HepG2 (cell line): ENCODE data around the gene MND1. TPM values are rescaled to one million over a fixed set of nuclear protein-coding genes. Genes with fewer than 3 reads are reported as not detected.

ENCODE experiments used
- ATAC-seq: fragments of 200-7000 bp; cut with Tn5 transposase; 3 replicates; pipeline ENCODE4 v1.9.1; 2020; ENCODE audit warnings: mild to moderate bottlenecking, moderate library complexity
- BruUV-seq: library from RNA; stranded (reverse); fragments of 400-500 nt; replicated peaks from 2 replicates; lab custom pipeline; 2021; lab: Mats Ljungman, UMichigan
- CTCF ChIA-PET: fragments of 300-600 bp; formaldehyde crosslinking; extraction: SDS; loops from one replicate; lab custom pipeline; 2021; ENCODE audit warnings: low total read pairs, inconsistent platforms, low intra/inter-chr PET ratio; lab: Yijun Ruan, JAX
- POLR2A ChIA-PET: fragments of 350-600 bp; sonication (Branson Sonifier 250); formaldehyde crosslinking; loops from one replicate; lab custom pipeline; 2020; ENCODE audit warnings: antibody characterized with exemption, inconsistent platforms; lab: Yijun Ruan, JAX
- DNase-seq: peaks from one replicate; pipeline ENCODE4 v3.0.0-alpha.2; 2015; ENCODE audit warnings: low spot score
- FAIRE-seq: peaks from 3 replicates; lab custom pipeline; 2011; peaks lifted over from hg19 to GRCh38; lab: Jason Lieb, UNC
- H2AFZ ChIP-seq: one replicate; pipeline ENCODE4 v1.6.1; 2011; ENCODE audit warnings: low read length, inconsistent platforms
- H3K27ac ChIP-seq: fragments of 300-600 bp; 3 replicates; pipeline ENCODE4 v1.8.0; 2011; ENCODE audit warnings: mixed run types, mild to moderate bottlenecking, mixed read lengths, low read length, inconsistent platforms; ENCODE audit not compliant: insufficient read depth; ENCODE audit errors: extremely low read length
- H3K27me3 ChIP-seq, 2 experiments: fragments of 200-600 bp in 1 of 2; 2 replicates in 1 of 2; 3 replicates in 1 of 2; pipeline versions ENCODE4 v1.6.0 to v1.8.0; 2011; ENCODE audit warnings: low read length in 2 of 2, mild to moderate bottlenecking in 2 of 2, moderate library complexity in 2 of 2, inconsistent platforms in 1 of 2; ENCODE audit not compliant: insufficient read depth in 2 of 2, control insufficient read depth in 1 of 2
- H3K36me3 ChIP-seq, 2 experiments: fragments of 200-600 bp in 1 of 2; replicated peaks in 1 of 2; 2 replicates in 1 of 2; 3 replicates in 1 of 2; pipeline versions ENCODE4 v1.5.1 to v1.8.0; 2011; ENCODE audit warnings: low read length in 2 of 2, inconsistent platforms in 1 of 2; ENCODE audit not compliant: insufficient read depth in 2 of 2, control insufficient read depth in 1 of 2
- H3K4me1 ChIP-seq: 2 replicates; pipeline ENCODE4 v1.5.1; 2012; ENCODE audit warnings: low read length, inconsistent platforms; ENCODE audit not compliant: insufficient read depth
- H3K4me2 ChIP-seq: 2 replicates; pipeline ENCODE4 v1.6.0; 2011; ENCODE audit warnings: low read depth, low read length, inconsistent platforms
- H3K4me3 ChIP-seq, 3 experiments: fragments of 200-600 bp in 1 of 3; sonication (generic), shearing (Covaris generic) in 1 of 3; replicated peaks in 1 of 3; 2 replicates each; pipeline ENCODE4 v1.5.1; 2011 to 2016; ENCODE audit warnings: low read length in 3 of 3, inconsistent platforms in 2 of 3, low read depth in 2 of 3, mild to moderate bottlenecking in 2 of 3, control low read depth in 1 of 3, mixed read lengths in 1 of 3; ENCODE audit not compliant: insufficient read depth in 1 of 3
- H3K79me2 ChIP-seq: one replicate; pipeline ENCODE4 v1.6.1; 2011; ENCODE audit warnings: low read length, inconsistent platforms; ENCODE audit not compliant: insufficient read depth
- H3K9ac ChIP-seq: 2 replicates; pipeline ENCODE4 v1.6.0; 2011; ENCODE audit warnings: mild to moderate bottlenecking, low read depth, low read length, inconsistent platforms; ENCODE audit not compliant: insufficient read depth
- H3K9me3 ChIP-seq: 2 replicates; pipeline ENCODE4 v1.5.1; 2012; ENCODE audit warnings: mild to moderate bottlenecking, low read length
- H4K20me1 ChIP-seq: 2 replicates; pipeline ENCODE4 v1.6.0; 2011; ENCODE audit warnings: inconsistent platforms, mild to moderate bottlenecking, low read length, moderate library complexity; ENCODE audit not compliant: insufficient read depth
- MYC ChIP-seq: sonication (generic); formaldehyde crosslinking; IDR thresholded peaks from 2 replicates; pipeline ENCODE4 v1.9.0; 2021; ENCODE audit warnings: missing genetic modification reagents, borderline replicate concordance
- WGBS: methylation state at CpG from one replicate; pipeline ENCODE4 v1.1.6; 2017; ENCODE audit warnings: low lambda C conversion rate; 5-methylcytosine and 5-hydroxymethylcytosine counted together
- in situ Hi-C: cut with HindIII; loops from 2 replicates; pipeline ENCODE4 v1.10.0; 2017; ENCODE audit warnings: low pct_unique_long_range_greater_than_20kb; ENCODE audit not compliant: extremely low pct_ligation_motif_present
- intact Hi-C: fragments of 100-400 bp; cut with micrococcal nuclease; formaldehyde crosslinking; loops from one replicate; pipeline ENCODE4 v1.10.0; 2022; ENCODE audit not compliant: unreplicated experiment
- polyA plus RNA-seq, 8 experiments: library from polyadenylated mRNA; depleted of rRNA in 3 of 8; stranded (reverse) in 7 of 8; unstranded in 1 of 8; fragments of >200 nt; fragmentation: Illumina TruSeq in 4 of 8; extraction: Trizol in 4 of 8; gene quantifications; 2 replicates each; pipeline versions ENCODE4 v1.2.1 to v1.2.3, GENCODE V29; 2011 to 2016; ENCODE audit warnings: low read depth in 4 of 8, missing spikeins in 1 of 8, mixed read lengths in 1 of 8; ENCODE audit not compliant: insufficient read depth in 1 of 8
- total RNA-seq, 5 experiments: library from RNA; depleted of rRNA; stranded (reverse); fragments of >200 nt; fragmentation: Illumina TruSeq; extraction: Trizol; gene quantifications; 2 replicates each; pipeline ENCODE4 v1.2.3, GENCODE V29; 2016; ENCODE audit warnings: low read depth in 1 of 5
- TF ChIP-seq, protein P1 (sequence below): sonication (generic); formaldehyde crosslinking; IDR thresholded peaks from 2 replicates; pipeline ENCODE4 v1.5.1; 2020; ENCODE audit warnings: missing genetic modification reagents, mild to moderate bottlenecking, borderline replicate concordance
- TF ChIP-seq, protein P2 (sequence below): sonication (generic); formaldehyde crosslinking; IDR thresholded peaks from 2 replicates; pipeline ENCODE4 v1.9.0; 2021; ENCODE audit warnings: mild to moderate bottlenecking, missing genetic modification reagents

Gene MND1
- total and polyA plus RNA-seq, 2 of the 13 experiments (the other 11 are each of a cell fraction or from before 2014, with no cell fraction given) = 4.8 to 30.7 TPM

DNA sequence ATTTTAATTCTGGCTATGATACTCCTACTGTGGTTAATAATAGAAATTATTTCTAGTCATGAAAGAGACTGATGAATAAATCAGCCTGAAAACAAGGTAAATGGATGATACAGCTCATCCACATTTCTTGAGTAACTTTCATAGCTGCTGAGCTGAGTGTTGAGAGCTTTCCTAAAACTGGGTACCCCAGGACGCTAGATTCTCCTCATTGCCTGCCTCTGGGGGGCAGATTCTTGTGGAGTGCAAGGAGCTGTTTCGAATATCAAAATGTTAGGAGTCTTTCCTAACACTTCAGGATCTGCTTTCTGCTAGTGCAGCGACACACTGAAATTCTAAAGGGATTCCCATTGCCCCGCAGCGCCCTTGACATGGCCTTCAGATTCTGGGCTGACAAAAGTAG, 2.1 kb downstream of the MND1 start:
- Histone ChIP-seq H2AFZ (no peak overlapping the region), H3K4me2 (no peak overlapping the region), H3K9me3 (no peaks in the 10 kb centered on the region), H3K27me3 (no peaks in the 10 kb centered on the region; a peak in 1 of 5 replicates), H3K79me2 (peaks cover 38% of the 10 kb centered on the region), H3K36me3 (no peaks in the 10 kb centered on the region), H3K9ac (no peak overlapping the region), H3K27ac (no peak overlapping the region), H3K4me1 (peaks cover 46% of the 10 kb centered on the region), H4K20me1 (no peaks in the 10 kb centered on the region), H3K4me3 (no peak overlapping the region)
- no peak for DNase-seq
- TF ChIP-seq MYC (CRISPR knock-in tag) = no peak
- TF ChIP-seq, protein P1, sequence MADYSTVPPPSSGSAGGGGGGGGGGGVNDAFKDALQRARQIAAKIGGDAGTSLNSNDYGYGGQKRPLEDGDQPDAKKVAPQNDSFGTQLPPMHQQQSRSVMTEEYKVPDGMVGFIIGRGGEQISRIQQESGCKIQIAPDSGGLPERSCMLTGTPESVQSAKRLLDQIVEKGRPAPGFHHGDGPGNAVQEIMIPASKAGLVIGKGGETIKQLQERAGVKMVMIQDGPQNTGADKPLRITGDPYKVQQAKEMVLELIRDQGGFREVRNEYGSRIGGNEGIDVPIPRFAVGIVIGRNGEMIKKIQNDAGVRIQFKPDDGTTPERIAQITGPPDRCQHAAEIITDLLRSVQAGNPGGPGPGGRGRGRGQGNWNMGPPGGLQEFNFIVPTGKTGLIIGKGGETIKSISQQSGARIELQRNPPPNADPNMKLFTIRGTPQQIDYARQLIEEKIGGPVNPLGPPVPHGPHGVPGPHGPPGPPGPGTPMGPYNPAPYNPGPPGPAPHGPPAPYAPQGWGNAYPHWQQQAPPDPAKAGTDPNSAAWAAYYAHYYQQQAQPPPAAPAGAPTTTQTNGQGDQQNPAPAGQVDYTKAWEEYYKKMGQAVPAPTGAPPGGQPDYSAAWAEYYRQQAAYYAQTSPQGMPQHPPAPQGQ (CRISPR knock-in tag) = no peak
- TF ChIP-seq, protein P2, sequence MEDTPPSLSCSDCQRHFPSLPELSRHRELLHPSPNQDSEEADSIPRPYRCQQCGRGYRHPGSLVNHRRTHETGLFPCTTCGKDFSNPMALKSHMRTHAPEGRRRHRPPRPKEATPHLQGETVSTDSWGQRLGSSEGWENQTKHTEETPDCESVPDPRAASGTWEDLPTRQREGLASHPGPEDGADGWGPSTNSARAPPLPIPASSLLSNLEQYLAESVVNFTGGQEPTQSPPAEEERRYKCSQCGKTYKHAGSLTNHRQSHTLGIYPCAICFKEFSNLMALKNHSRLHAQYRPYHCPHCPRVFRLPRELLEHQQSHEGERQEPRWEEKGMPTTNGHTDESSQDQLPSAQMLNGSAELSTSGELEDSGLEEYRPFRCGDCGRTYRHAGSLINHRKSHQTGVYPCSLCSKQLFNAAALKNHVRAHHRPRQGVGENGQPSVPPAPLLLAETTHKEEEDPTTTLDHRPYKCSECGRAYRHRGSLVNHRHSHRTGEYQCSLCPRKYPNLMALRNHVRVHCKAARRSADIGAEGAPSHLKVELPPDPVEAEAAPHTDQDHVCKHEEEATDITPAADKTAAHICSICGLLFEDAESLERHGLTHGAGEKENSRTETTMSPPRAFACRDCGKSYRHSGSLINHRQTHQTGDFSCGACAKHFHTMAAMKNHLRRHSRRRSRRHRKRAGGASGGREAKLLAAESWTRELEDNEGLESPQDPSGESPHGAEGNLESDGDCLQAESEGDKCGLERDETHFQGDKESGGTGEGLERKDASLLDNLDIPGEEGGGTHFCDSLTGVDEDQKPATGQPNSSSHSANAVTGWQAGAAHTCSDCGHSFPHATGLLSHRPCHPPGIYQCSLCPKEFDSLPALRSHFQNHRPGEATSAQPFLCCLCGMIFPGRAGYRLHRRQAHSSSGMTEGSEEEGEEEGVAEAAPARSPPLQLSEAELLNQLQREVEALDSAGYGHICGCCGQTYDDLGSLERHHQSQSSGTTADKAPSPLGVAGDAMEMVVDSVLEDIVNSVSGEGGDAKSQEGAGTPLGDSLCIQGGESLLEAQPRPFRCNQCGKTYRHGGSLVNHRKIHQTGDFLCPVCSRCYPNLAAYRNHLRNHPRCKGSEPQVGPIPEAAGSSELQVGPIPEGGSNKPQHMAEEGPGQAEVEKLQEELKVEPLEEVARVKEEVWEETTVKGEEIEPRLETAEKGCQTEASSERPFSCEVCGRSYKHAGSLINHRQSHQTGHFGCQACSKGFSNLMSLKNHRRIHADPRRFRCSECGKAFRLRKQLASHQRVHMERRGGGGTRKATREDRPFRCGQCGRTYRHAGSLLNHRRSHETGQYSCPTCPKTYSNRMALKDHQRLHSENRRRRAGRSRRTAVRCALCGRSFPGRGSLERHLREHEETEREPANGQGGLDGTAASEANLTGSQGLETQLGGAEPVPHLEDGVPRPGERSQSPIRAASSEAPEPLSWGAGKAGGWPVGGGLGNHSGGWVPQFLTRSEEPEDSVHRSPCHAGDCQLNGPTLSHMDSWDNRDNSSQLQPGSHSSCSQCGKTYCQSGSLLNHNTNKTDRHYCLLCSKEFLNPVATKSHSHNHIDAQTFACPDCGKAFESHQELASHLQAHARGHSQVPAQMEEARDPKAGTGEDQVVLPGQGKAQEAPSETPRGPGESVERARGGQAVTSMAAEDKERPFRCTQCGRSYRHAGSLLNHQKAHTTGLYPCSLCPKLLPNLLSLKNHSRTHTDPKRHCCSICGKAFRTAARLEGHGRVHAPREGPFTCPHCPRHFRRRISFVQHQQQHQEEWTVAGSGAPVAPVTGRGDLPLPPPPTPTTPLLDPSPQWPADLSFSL (CRISPR knock-in tag) = no peak
- no peak for FAIRE-seq
- ATAC-seq = no peak
- BruUV-seq = no TSS peak
- WGBS = 95% methylated on average over 5 of the region's 5 CpGs
- intact Hi-C loops (no loop called here), in situ Hi-C loops (loop anchor here (5.0 kb wide), 1 partner anchor 231 kb away; no protein-coding TSS in a partner anchor)
- ChIA-PET CTCF (interaction anchor here (1.1 kb wide), 1 partner anchor 230 kb away, joined by 3 read pairs; no protein-coding TSS in a partner anchor), POLR2A (no interaction called here)
